ENCODE measurements around the gene UCN. TPM values are rescaled to one million over a fixed set of nuclear protein-coding genes. Genes with fewer than 3 reads are reported as not detected.
A peak's percentile ranks its signal among the peaks of the same experiment; 100 is the strongest.

The UCN gene
- total and polyA plus RNA-seq, 10 of the 15 experiments (the other 5 are each of a cell fraction or from before 2014, with no cell fraction given): 0.10 to 3.8 (median 1.1) TPM; not detected in 1

GRCh38 chr2:27354597-27354927, 46.3 kb upstream of the UCN start:
- Histone ChIP-seq H3K9ac (ENCODE audit: control insufficient read depth, insufficient read depth, low read length) (no peak overlapping the region), H3K4me2 (ENCODE audit: control insufficient read depth, insufficient read depth) (peak overlapping the region; percentile 34; the same call in 1 of the 2 replicates), H3K9me3 (replicated peaks; ENCODE audit: control insufficient read depth, insufficient read depth, low read length) (no peaks in the 10 kb centered on the region), H3K79me2 (ENCODE audit: control insufficient read depth, insufficient read depth, low read length) (peaks cover 72% of the 10 kb centered on the region), H3K27ac (ENCODE audit: control insufficient read depth, insufficient read depth) (no peak overlapping the region), H3K4me1 (ENCODE audit: control insufficient read depth, insufficient read depth, low read length) (no peaks in the 10 kb centered on the region; the same call in 1 of the 2 replicates), H4K20me1 (ENCODE audit: control insufficient read depth, insufficient read depth) (no peaks in the 10 kb centered on the region), H3K27me3 (replicated peaks in 1 of 2; ENCODE audit: control insufficient read depth in 2 of 2, insufficient read depth in 2 of 2, low read length in 1 of 2) (no peaks in the 10 kb centered on the region), H3K4me3 (no peak overlapping the region), H3K36me3 (ENCODE audit: control insufficient read depth in 2 of 2, insufficient read depth in 2 of 2, low read length in 1 of 2) (no peaks in the 10 kb centered on the region; a peak in 1 of 4 replicates), H2AFZ (ENCODE audit: control insufficient read depth, low read depth, low read length) (no peak overlapping the region)
- ChIA-PET SMC1A (ENCODE audit: uncharacterized antibody, unreplicated experiment) (interaction anchor here (0.9 to 2.6 kb wide), 3 partner anchors 11 to 17 kb away, joined by 3 to 9 read pairs (median 3); partner anchors contain the start of gene EIF2B4), CTCF (interaction anchor here (0.6 to 3.3 kb wide), 7 partner anchors 8 to 329 kb away, joined by 3 to 7 read pairs (median 5); no protein-coding TSS in a partner anchor), RAD21 (ENCODE audit: unreplicated experiment) (interaction anchor here (0.7 kb wide), 2 partner anchors 74 to 76 kb away, joined by 3 to 4 read pairs; partner anchors contain the start of gene NRBP1), POLR2A (interaction anchor here (0.8 to 1.3 kb wide), 4 partner anchors 10 to 17 kb away, joined by 3 to 4 read pairs (median 4); partner anchors contain the start of genes EIF2B4 and SNX17)
- DNase-seq (ENCODE audit: low read depth, low spot score) (no peak), FAIRE-seq (no peak), ATAC-seq (no peak)
- in situ Hi-C loops (cut with MboI) (no loop called here), intact Hi-C loops (cut with micrococcal nuclease; ENCODE audit: unreplicated experiment) (loop anchor here (10.0 kb wide), 1 partner anchor 140 kb away; the partner anchor contains the start of genes ATRAID, CAD and SLC5A6)
- no TSS peak for BruUV-seq (replicated peaks)
- WGBS (ENCODE audit: insufficient coverage, insufficient replicate concordance, low lambda C conversion rate, missing lambda C conversion rate): 98% methylated on average over 7 of the region's 7 CpGs
- TF ChIP-seq ASH2L (IDR thresholded peaks at IDR 0.05; ENCODE audit: borderline replicate concordance, low read depth): no peak
- no peak for TF ChIP-seq PML (IDR thresholded peaks at IDR 0.05; ENCODE audit: low read length)
- TF ChIP-seq ELK1 (IDR thresholded peaks at IDR 0.05; ENCODE audit: low read depth, low read length): no peak
- TF ChIP-seq, protein P1, sequence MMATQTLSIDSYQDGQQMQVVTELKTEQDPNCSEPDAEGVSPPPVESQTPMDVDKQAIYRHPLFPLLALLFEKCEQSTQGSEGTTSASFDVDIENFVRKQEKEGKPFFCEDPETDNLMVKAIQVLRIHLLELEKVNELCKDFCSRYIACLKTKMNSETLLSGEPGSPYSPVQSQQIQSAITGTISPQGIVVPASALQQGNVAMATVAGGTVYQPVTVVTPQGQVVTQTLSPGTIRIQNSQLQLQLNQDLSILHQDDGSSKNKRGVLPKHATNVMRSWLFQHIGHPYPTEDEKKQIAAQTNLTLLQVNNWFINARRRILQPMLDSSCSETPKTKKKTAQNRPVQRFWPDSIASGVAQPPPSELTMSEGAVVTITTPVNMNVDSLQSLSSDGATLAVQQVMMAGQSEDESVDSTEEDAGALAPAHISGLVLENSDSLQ (IDR thresholded peaks at IDR 0.05): no peak
- TF ChIP-seq SMARCA5 (IDR thresholded peaks at IDR 0.05): no peak
- TF ChIP-seq, protein P2, sequence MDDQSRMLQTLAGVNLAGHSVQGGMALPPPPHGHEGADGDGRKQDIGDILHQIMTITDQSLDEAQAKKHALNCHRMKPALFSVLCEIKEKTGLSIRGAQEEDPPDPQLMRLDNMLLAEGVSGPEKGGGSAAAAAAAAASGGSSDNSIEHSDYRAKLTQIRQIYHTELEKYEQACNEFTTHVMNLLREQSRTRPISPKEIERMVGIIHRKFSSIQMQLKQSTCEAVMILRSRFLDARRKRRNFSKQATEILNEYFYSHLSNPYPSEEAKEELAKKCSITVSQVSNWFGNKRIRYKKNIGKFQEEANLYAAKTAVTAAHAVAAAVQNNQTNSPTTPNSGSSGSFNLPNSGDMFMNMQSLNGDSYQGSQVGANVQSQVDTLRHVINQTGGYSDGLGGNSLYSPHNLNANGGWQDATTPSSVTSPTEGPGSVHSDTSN (IDR thresholded peaks at IDR 0.05; ENCODE audit: insufficient replicate concordance, low read depth, low read length): no peak
- TF ChIP-seq FOXK2 (IDR thresholded peaks at IDR 0.05): no peak
- no peak for TF ChIP-seq CBX3 (IDR thresholded peaks at IDR 0.05; ENCODE audit: borderline replicate concordance, low read depth)
- TF ChIP-seq PAX8 (IDR thresholded peaks at IDR 0.05): no peak
- no peak for TF ChIP-seq RCOR1 (conservative IDR thresholded peaks at IDR 0.05; ENCODE audit: low read depth, low read length)
- no peak for TF ChIP-seq HDAC2 (IDR thresholded peaks at IDR 0.05)
- no peak for TF ChIP-seq IRF4 (IDR thresholded peaks at IDR 0.05; ENCODE audit: low read depth, low read length)
- TF ChIP-seq BCLAF1 (IDR thresholded peaks at IDR 0.05): no peak
- no peak for TF ChIP-seq BCL11A (IDR thresholded peaks at IDR 0.05; ENCODE audit: low read depth, low read length)
- no peak for TF ChIP-seq SKIL (IDR thresholded peaks at IDR 0.05; ENCODE audit: low read depth, poor library complexity, severe bottlenecking)
- no peak for TF ChIP-seq STAT3 (IDR thresholded peaks at IDR 0.05; ENCODE audit: low read depth, low read length)
- TF ChIP-seq ZSCAN29 (IDR thresholded peaks at IDR 0.05): no peak

All from GM12878 (cell line).